GM12878 (cell line): ENCODE results near the gene SLF1. TPM values are rescaled to one million over a fixed set of nuclear protein-coding genes. Genes with fewer than 3 reads are reported as not detected.
A peak's percentile ranks its signal among the peaks of the same experiment; 100 is the strongest.

Experiments used
- ATAC-seq: fragments of 200-7000 bp; cut with Tn5 transposase; 3 replicates; pipeline ENCODE4 v1.9.1; 2020; ENCODE audit warnings: mild to moderate bottlenecking, moderate library complexity
- BruUV-seq: library from RNA; stranded (reverse); fragments of 400-500 nt; replicated peaks from 2 replicates; lab custom pipeline; 2021; lab: Mats Ljungman, UMichigan
- CTCF ChIA-PET: fragments of 300-600 bp; sonication (Branson Sonifier 250); formaldehyde crosslinking; extraction: SDS; loops from one replicate; lab custom pipeline; 2021; ENCODE audit warnings: inconsistent platforms; lab: Yijun Ruan, JAX
- POLR2A ChIA-PET: fragments of 350-600 bp; formaldehyde crosslinking; extraction: SDS; loops from one replicate; lab custom pipeline; 2021; ENCODE audit warnings: inconsistent platforms; lab: Charles Lee
- RAD21 ChIA-PET: fragments of 300-600 bp; sonication (Branson Sonifier 250); formaldehyde crosslinking; loops from one replicate; lab custom pipeline; 2023; ENCODE audit warnings: antibody characterized with exemption; ENCODE audit not compliant: unreplicated experiment; lab: Charles Lee
- SMC1A ChIA-PET: fragments of 300-600 bp; sonication (Branson Sonifier 250); formaldehyde crosslinking; loops from one replicate; lab custom pipeline; 2023; ENCODE audit not compliant: unreplicated experiment, uncharacterized antibody; lab: Charles Lee
- DNase-seq: peaks from one replicate; pipeline ENCODE4 v3.0.0-alpha.2; 2011; ENCODE audit warnings: low read depth, low spot score
- FAIRE-seq: peaks from 3 replicates; lab custom pipeline; 2011; peaks lifted over from hg19 to GRCh38; lab: Jason Lieb, UNC
- H2AFZ ChIP-seq: 2 replicates; pipeline ENCODE4 v1.6.0; 2011; ENCODE audit warnings: low read depth, low read length, control low read depth; ENCODE audit not compliant: control insufficient read depth
- H3K27ac ChIP-seq: 2 replicates; pipeline ENCODE4 v1.5.1; 2011; ENCODE audit warnings: control low read depth; ENCODE audit not compliant: control insufficient read depth, insufficient read depth
- H3K27me3 ChIP-seq, 2 experiments: replicated peaks in 1 of 2; 2 replicates each; pipeline versions ENCODE4 v1.6.0 to v1.6.1; 2011; ENCODE audit warnings: low read length in 1 of 2; ENCODE audit not compliant: control insufficient read depth in 2 of 2, insufficient read depth in 2 of 2
- H3K36me3 ChIP-seq, 2 experiments: 2 replicates each; pipeline ENCODE4 v1.5.1; 2011; ENCODE audit warnings: low read length in 1 of 2; ENCODE audit not compliant: control insufficient read depth in 2 of 2, insufficient read depth in 2 of 2
- H3K4me1 ChIP-seq: 2 replicates; pipeline ENCODE4 v1.6.1; 2011; ENCODE audit warnings: mild to moderate bottlenecking, low read length, moderate library complexity, mixed read lengths; ENCODE audit not compliant: control insufficient read depth, insufficient read depth
- H3K4me2 ChIP-seq: 2 replicates; pipeline ENCODE4 v1.6.0; 2011; ENCODE audit warnings: control low read depth; ENCODE audit not compliant: control insufficient read depth, insufficient read depth
- H3K4me3 ChIP-seq: fragments of 200-600 bp; sonication (generic); 2 replicates; pipeline ENCODE4 v1.5.1; 2016
- H3K79me2 ChIP-seq: 2 replicates; pipeline ENCODE4 v1.6.0; 2011; ENCODE audit warnings: low read length; ENCODE audit not compliant: control insufficient read depth, insufficient read depth
- H3K9ac ChIP-seq: 2 replicates; pipeline ENCODE4 v1.8.0; 2011; ENCODE audit warnings: low read length, control low read depth, mixed read lengths; ENCODE audit not compliant: control insufficient read depth, insufficient read depth
- H3K9me3 ChIP-seq: replicated peaks from 3 replicates; pipeline ENCODE4 v1.5.1; 2011; ENCODE audit warnings: mild to moderate bottlenecking, low read length; ENCODE audit not compliant: control insufficient read depth, insufficient read depth
- H4K20me1 ChIP-seq: 2 replicates; pipeline ENCODE4 v1.6.0; 2011; ENCODE audit not compliant: control insufficient read depth, insufficient read depth
- ATF2 ChIP-seq: IDR thresholded peaks from 2 replicates; pipeline ENCODE4 v1.6.1; 2012; ENCODE audit warnings: low read length, inconsistent platforms
- BCL11A ChIP-seq: IDR thresholded peaks from 2 replicates; pipeline ENCODE4 v1.6.1; 2011; ENCODE audit warnings: low read depth, low read length
- EGR1 ChIP-seq, 2 experiments: IDR thresholded peaks; 1 replicate in 1 of 2; 2 replicates in 1 of 2; pipeline ENCODE4 v1.6.1; 2011 to 2012; ENCODE audit warnings: low read depth in 2 of 2, low read length in 2 of 2, borderline replicate concordance in 1 of 2, mild to moderate bottlenecking in 1 of 2, moderate library complexity in 1 of 2
- GABPA ChIP-seq: IDR thresholded peaks from 2 replicates; pipeline ENCODE4 v1.6.1; 2014; ENCODE audit warnings: antibody characterized with exemption, low read depth, mild to moderate bottlenecking, inconsistent platforms
- IKZF1 ChIP-seq: fragments of 450-650 bp; conservative IDR thresholded peaks from 2 replicates; pipeline ENCODE4 v1.6.1; 2017; ENCODE audit warnings: antibody characterized with exemption, mild to moderate bottlenecking
- IKZF2 ChIP-seq, 2 experiments: fragments of 450-650 bp; IDR thresholded peaks; 2 replicates each; pipeline ENCODE4 v1.6.1; 2017; ENCODE audit warnings: mild to moderate bottlenecking in 2 of 2, moderate library complexity in 2 of 2
- JUNB ChIP-seq: IDR thresholded peaks from 2 replicates; pipeline ENCODE4 v1.6.1; 2016; ENCODE audit warnings: antibody characterized with exemption, mild to moderate bottlenecking
- MAX ChIP-seq: IDR thresholded peaks from 2 replicates; pipeline ENCODE4 v1.6.1; 2012; ENCODE audit warnings: low read depth, low read length, improper control_type of control experiment
- NFIC ChIP-seq: IDR thresholded peaks from 2 replicates; pipeline ENCODE4 v1.6.1; 2012; ENCODE audit warnings: low read depth, mild to moderate bottlenecking, inconsistent platforms, low read length, moderate library complexity
- NFYA ChIP-seq: IDR thresholded peaks from 2 replicates; pipeline ENCODE4 v1.6.1; 2011; ENCODE audit warnings: low read depth, mild to moderate bottlenecking, low read length, improper control_type of control experiment, borderline replicate concordance
- POLR2A ChIP-seq: IDR thresholded peaks from 2 replicates; pipeline ENCODE4 v1.6.1; 2011; ENCODE audit warnings: low read depth, mild to moderate bottlenecking, low read length
- SKIL ChIP-seq: fragments of 450-650 bp; IDR thresholded peaks from 2 replicates; pipeline ENCODE4 v1.6.1; 2017; ENCODE audit warnings: mild to moderate bottlenecking, low read depth, inconsistent platforms; ENCODE audit not compliant: poor library complexity, severe bottlenecking
- SRF ChIP-seq, 2 experiments: IDR thresholded peaks; 2 replicates each; pipeline ENCODE4 v1.6.1; 2011; ENCODE audit warnings: low read depth in 2 of 2, low read length in 2 of 2, mild to moderate bottlenecking in 1 of 2, moderate library complexity in 1 of 2
- TBL1XR1 ChIP-seq: IDR thresholded peaks from 2 replicates; pipeline ENCODE4 v1.6.1; 2012; ENCODE audit warnings: low read depth, low read length, improper control_type of control experiment
- TCF7 ChIP-seq: IDR thresholded peaks from 2 replicates; pipeline ENCODE4 v1.6.1; 2014; ENCODE audit warnings: antibody characterized with exemption, borderline replicate concordance
- ZBED1 ChIP-seq: IDR thresholded peaks from 2 replicates; pipeline ENCODE4 v1.6.1; 2016; ENCODE audit warnings: borderline replicate concordance
- ZNF217 ChIP-seq: fragments of 450-650 bp; IDR thresholded peaks from 2 replicates; pipeline ENCODE4 v1.6.1; 2017; ENCODE audit warnings: antibody characterized with exemption, mild to moderate bottlenecking
- WGBS: methylation state at CpG from one replicate; pipeline ENCODE4 v1.1.6; 2016; ENCODE audit warnings: low lambda C conversion rate; ENCODE audit not compliant: insufficient replicate concordance, insufficient coverage; ENCODE audit errors: missing lambda C conversion rate; 5-methylcytosine and 5-hydroxymethylcytosine counted together
- in situ Hi-C: fragments of 300-500 bp; cut with MboI; formaldehyde crosslinking; loops from 9 replicates; pipeline ENCODE4 v1.14.3; 2018; ENCODE audit warnings: mixed read lengths
- intact Hi-C: fragments of 100-400 bp; cut with micrococcal nuclease; formaldehyde crosslinking; loops from one replicate; pipeline ENCODE4 v1.14.2; 2022; ENCODE audit not compliant: unreplicated experiment
- polyA plus RNA-seq, 11 experiments: library from polyadenylated mRNA; depleted of rRNA in 4 of 11; unstranded in 6 of 11; stranded (reverse) in 5 of 11; fragments of >200 nt; fragmentation: Nextera tagmentation in 4 of 11; fragmentation: Illumina TruSeq in 1 of 11; extraction: Ambion mirVana in 4 of 11; extraction: Trizol in 1 of 11; gene quantifications; 1 replicate in 1 of 11; 2 replicates in 10 of 11; pipeline versions ENCODE4 v1.2.1 to v1.2.3, GENCODE V29; 2011 to 2016; ENCODE audit warnings: inconsistent platforms in 2 of 11, missing spikeins in 2 of 11, low read depth in 1 of 11
- total RNA-seq, 4 experiments: library from RNA; depleted of rRNA in 3 of 4; stranded (reverse); fragments of >200 nt in 3 of 4; fragmentation: Illumina TruSeq in 1 of 4; extraction: Trizol in 1 of 4; gene quantifications; 2 replicates each; pipeline versions ENCODE4 v1.2.1 to v1.2.3, GENCODE V29; 2013 to 2021

Gene SLF1
- total and polyA plus RNA-seq, 10 of the 15 experiments (the other 5 are each of a cell fraction or from before 2014, with no cell fraction given): 8.1 to 27.0 (median 13.4) TPM

- H3K4me3 ChIP-seq: no peak overlapping the region
- FAIRE-seq: peak; percentile 49
- TF ChIP-seq GABPA (peak; percentile 76; the same call in 1 of the 2 replicates), NFYA (no peak), BCL11A (peak; percentile 99), MAX (no peak), TBL1XR1 (0 out of 2 replicates have a peak, but pooled peaks have one; percentile 82), SRF (IDR thresholded peaks at IDR 0.05; ENCODE audit: low read depth in 2 of 2, low read length in 2 of 2) (peak in 1 of 2 experiments; percentile 60; a peak in 1 of 4 replicates), ZBED1 (peak; percentile 86; the same call in 1 of the 2 replicates), JUNB (peak; percentile 100), ZNF217 (peak; percentile 98), POLR2A (no peak), SKIL (peak; percentile 95), ATF2 (peak; percentile 99), IKZF2 (IDR thresholded peaks at IDR 0.05) (peak; percentile 94 to 97), TCF7 (peak; percentile 95), EGR1 (IDR thresholded peaks at IDR 0.05; ENCODE audit: borderline replicate concordance in 1 of 2, low read depth in 2 of 2, low read length in 2 of 2) (peak in 1 of 2 experiments; percentile 71; a peak in 1 of 3 replicates), NFIC (peak; percentile 100), IKZF1 (peak; percentile 90)
Measured at GRCh38 chr5:94745786-94746730, 127.6 kb downstream of the SLF1 start.

More at GRCh38 chr5:94745786-94746730, 127.6 kb downstream of the SLF1 start:
- no peak overlapping the region for H2AFZ ChIP-seq
- ATAC-seq: peak; percentile 83
- POLR2A ChIA-PET: interaction anchor here (1.3 to 1.5 kb wide), 2 partner anchors 9 to 127 kb away, joined by 3 to 4 read pairs; partner anchors contain the start of gene SLF1
- 1% methylated on average over 5 of the region's 5 CpGs for WGBS
- H3K9ac ChIP-seq: no peak overlapping the region
- BruUV-seq: no TSS peak
- H3K27ac ChIP-seq: peak overlapping the region; percentile 70
- H3K27me3 ChIP-seq: no peaks in the 10 kb centered on the region
- CTCF ChIA-PET: interaction anchor here (0.8 to 4.3 kb wide), 7 partner anchors 8 to 221 kb away, joined by 3 to 21 read pairs (median 3); no protein-coding TSS in a partner anchor
- H3K79me2 ChIP-seq: no peaks in the 10 kb centered on the region
- H4K20me1 ChIP-seq: no peaks in the 10 kb centered on the region
- peak overlapping the region; percentile 74; the same call in 1 of the 2 replicates for H3K4me2 ChIP-seq
- H3K9me3 ChIP-seq: no peaks in the 10 kb centered on the region
- no peaks in the 10 kb centered on the region for H3K36me3 ChIP-seq
- intact Hi-C loops: loop anchor here (1.0 to 5.0 kb wide), 3 partner anchors 44 to 156 kb away; no protein-coding TSS in a partner anchor
- in situ Hi-C loops: no loop called here
- peak; percentile 56 for DNase-seq
- peaks cover 29% of the 10 kb centered on the region for H3K4me1 ChIP-seq
- SMC1A ChIA-PET: interaction anchor here (0.6 to 4.2 kb wide), 17 partner anchors 9 to 994 kb away, joined by 3 to 30 read pairs (median 3); no protein-coding TSS in a partner anchor
- RAD21 ChIA-PET: interaction anchor here (0.5 to 2.3 kb wide), 9 partner anchors 9 to 102 kb away, joined by 3 to 11 read pairs (median 3); no protein-coding TSS in a partner anchor
